Erythroblast (primary cell): ENCODE measurements around the gene DNAH17.

ENCODE experiments used
- GATA1 ChIP-seq: IDR thresholded peaks from 2 replicates; pipeline ENCODE4 v1.6.1; 2011; ENCODE audit warnings: low read depth, mild to moderate bottlenecking, control low read depth, low read length, moderate library complexity
- POLR2A ChIP-seq: IDR thresholded peaks from 2 replicates; pipeline ENCODE4 v1.6.1; 2011; ENCODE audit warnings: mild to moderate bottlenecking, low read length

- no peak for TF ChIP-seq POLR2A
- TF ChIP-seq GATA1 = no peak
Measured at GRCh38 chr17:78479369-78479768, 97.8 kb downstream of the DNAH17 start.
